Measurements from ENCODE around the gene RIPPLY2.
"Not testable (repeated sequence)": the region's sequence is repeated elsewhere in the genome, so short reads cannot be mapped to it uniquely, and the experiment has no call there.

RIPPLY2 gene

DNA sequence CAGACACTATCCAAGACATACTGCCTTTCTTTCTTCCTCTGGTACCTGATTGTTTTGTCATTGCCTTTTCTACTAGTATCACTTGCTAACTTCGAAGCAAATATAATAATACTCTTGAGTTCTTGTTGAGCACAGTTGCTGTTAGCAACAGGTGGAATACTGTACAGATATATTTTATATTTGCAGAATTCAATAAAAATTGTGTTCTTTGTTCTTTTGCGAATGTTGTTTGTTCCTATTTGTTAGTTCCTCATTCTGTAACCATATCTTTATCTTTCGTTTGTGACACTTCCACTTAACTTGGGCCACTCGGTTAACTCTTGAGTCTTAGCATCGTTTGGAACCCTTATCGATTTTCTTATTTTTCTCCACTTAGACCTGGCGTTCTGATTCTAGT lies 7.2 kb downstream of the RIPPLY2 start:
- no peak for DNase-seq (ENCODE audit: low read depth)

GRCh38 chr6:83860782-83861495 lies 7.8 kb downstream of the RIPPLY2 start:
- no peak for DNase-seq (ENCODE audit: low read depth)

DNA sequence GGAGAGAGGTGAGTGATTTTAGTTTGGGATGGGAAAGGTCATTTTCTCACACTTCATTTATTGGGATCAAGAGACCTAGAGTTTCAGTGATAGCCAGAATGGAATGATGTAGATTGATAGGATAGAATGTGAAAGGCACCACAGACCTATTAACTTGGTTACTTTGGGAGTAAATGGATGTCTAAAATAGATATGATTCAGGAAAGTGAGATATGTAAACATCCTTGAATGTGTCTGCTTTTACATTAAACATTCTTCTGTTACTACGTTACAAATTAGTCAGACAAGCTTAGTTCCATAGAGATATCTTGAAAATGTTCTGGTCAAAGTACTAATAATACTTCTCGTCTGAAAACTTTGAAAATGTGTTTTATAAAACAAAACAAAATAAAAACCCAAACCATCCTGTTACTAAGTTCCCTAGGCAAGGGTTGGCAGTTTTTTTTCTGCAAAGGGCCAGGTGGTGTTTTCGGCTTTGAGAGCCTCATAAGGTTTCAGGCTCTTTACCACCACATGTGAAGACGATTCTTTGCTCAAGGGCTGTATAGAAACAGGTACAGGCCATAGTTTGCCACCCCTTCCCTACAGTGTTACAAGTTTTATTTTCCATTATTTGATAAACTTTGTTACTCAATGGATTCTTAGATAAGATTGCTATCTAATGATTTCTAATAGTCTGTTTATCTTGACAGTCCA lies 9.8 kb downstream of the RIPPLY2 start:
- DNase-seq (ENCODE audit: low read depth), result no peak

DNA sequence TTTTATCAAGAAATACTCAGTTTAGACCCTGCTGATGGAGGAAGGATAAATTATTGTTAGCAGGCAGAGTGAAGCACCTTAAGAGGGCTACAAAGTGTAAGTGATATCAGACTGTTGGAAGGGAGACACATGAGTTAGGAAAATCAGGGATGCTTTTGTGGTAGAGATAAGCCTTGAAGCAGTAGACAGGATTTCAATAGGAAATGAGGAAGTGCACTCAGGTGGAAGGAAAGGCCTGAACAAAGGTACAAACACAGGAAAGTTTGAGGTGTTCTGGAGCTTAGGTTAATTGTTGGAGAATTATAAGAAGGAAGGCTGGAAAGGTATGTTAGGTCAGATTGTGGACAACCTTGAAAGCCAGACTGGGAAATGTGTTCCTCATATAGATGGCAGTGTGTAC lies 13.9 kb downstream of the RIPPLY2 start:
- DNase-seq (ENCODE audit: low read depth), result no peak

GRCh38 chr6:83867527-83868161 lies 14.5 kb downstream of the RIPPLY2 start:
- DNase-seq (ENCODE audit: low read depth), result peak; percentile 95

GRCh38 chr6:83868639-83869038 lies 15.5 kb downstream of the RIPPLY2 start:
- peak; percentile 40 for DNase-seq (ENCODE audit: low read depth)

GRCh38 chr6:83870649-83871048 lies 17.5 kb downstream of the RIPPLY2 start:
- DNase-seq (ENCODE audit: low read depth), result no peak

- DNase-seq (ENCODE audit: low read depth), result no peak
These were observed 19.4 kb downstream of the RIPPLY2 start for GRCh38 chr6:83872386-83873118.

- DNase-seq (ENCODE audit: low read depth), result no peak
These were observed 20.7 kb downstream of the RIPPLY2 start for GRCh38 chr6:83873869-83874268.

DNA sequence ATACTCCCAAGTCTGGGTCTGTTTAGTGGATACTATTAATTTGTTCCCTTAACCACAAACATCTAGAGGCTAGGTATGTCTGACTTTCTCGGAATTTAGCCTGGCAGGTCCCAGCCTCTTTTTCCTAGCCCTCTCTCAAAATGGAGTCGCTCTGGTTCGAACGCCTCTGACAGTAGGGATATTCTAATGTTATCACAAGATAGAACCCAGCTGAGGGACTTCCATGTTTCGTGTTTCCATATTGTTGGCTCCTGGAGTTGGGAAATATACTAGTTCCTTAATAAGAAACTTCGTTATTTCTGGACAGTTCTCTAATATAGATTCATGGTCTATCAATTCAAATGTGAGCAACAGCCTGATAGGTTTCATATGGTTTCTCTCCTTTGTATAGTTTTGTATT lies 22.7 kb downstream of the RIPPLY2 start:
- DNase-seq (ENCODE audit: low read depth), result no peak

GRCh38 chr6:83878902-83879644 lies 25.9 kb downstream of the RIPPLY2 start:
- DNase-seq (ENCODE audit: low read depth), result no peak

GRCh38 chr6:83879746-83880145 lies 26.6 kb downstream of the RIPPLY2 start:
- peak; percentile 17 for DNase-seq (ENCODE audit: low read depth)

DNA sequence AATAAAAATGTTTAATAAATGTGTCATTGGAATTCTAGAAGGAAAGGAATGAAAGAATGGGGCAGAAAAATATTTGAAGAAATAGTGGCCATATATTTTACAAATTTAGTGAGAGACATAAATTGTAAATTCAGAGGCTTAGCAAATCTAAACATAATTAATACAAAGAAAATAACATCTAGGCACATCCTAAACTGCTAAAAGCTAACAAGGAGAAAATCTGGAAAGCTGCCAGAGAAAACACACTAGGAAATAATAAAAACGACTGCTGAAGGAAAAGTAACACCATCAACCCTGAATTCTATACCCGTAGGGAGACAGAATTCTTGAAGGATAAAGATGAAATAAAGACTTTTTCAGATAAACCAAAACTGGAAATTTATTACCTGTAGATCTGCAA lies 30.1 kb downstream of the RIPPLY2 start:
- no peak for DNase-seq (ENCODE audit: low read depth)

DNA sequence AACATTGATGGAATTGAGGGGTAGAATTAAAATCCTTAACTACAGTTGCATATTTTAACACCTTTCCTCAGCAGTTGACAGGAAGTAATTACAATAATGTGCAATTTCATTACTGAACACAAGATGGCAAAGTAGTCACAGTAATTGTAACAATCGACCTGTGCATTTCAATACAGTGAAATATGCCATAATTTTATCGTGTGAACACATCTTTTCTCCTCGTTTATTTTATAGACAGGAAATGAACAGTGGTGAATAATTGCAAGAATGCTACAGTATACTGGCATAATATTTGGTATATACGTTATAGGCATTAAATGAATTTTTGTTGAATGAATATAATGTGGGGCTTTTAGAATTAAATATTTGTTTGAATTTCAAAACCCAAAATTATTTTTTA lies 31.4 kb downstream of the RIPPLY2 start:
- DNase-seq (ENCODE audit: low read depth), result no peak

DNA sequence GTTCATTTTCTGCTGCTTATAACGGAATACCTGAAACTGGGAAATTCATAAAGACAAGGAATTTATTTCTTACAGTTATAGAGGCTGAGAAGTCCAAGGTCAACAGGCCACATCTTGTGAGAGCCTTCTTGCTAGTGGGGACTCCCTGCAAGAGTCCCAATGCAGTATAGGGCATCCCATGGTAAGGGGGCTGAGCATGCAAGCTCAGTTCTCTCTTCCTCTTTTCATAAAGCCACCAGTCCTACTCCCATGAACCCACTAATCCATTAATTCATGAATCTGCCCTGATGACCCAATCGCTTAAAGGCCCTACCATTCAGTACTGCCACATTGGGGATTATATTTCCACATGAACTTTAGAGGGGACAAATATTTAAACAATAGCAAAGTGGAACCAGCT lies 32.8 kb downstream of the RIPPLY2 start:
- no peak for DNase-seq (ENCODE audit: low read depth)

- no peak for DNase-seq (ENCODE audit: low read depth)
These were observed 36.5 kb downstream of the RIPPLY2 start for GRCh38 chr6:83889621-83890020.

DNA sequence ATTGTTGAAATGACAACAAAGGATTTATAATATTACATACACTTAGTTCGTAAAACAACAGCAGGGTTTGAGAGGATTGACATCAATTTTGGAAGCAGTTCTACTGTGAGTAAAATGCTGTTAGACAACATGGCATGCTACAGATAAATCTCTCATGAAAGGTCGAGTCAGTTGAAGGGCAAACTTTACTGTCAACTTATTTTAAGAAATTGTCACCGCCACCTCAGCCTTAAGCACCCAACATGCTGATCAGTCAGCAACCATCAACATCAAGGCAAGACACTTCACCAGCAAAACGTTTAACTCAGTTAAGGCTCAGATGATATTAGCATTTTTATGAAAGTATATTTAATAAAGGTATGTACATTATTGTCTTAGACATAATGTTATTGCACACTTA lies 37.4 kb downstream of the RIPPLY2 start:
- no peak for DNase-seq (ENCODE audit: low read depth)

- DNase-seq (ENCODE audit: low read depth), result no peak
These were observed 38.4 kb downstream of the RIPPLY2 start for GRCh38 chr6:83891586-83891985.

- DNase-seq (ENCODE audit: low read depth), result no peak
These were observed 39.9 kb downstream of the RIPPLY2 start for GRCh38 chr6:83893024-83893423.

- not testable (repeated sequence) for DNase-seq (ENCODE audit: low read depth)
These were observed 43.9 kb downstream of the RIPPLY2 start for GRCh38 chr6:83897094-83897493.

DNA sequence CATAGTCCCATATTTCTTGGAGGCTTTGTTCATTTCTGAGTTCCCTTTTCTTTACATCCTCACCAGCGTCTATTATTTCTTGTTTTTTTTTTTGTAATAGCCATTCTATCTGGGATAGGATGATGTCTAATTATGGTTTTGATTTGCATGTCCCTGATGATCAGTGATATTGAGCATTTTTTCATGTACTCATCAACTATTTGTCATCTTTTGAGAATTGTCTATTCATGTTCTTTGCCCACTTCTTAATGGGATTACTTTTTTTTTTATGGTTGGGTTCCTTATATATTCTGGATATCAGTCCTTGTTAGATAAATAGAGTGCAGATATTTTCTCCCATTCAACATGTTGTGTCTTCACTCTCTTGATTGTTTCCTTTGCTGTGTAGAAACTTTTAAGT lies 48.5 kb downstream of the RIPPLY2 start:
- DNase-seq (ENCODE audit: low read depth), result no peak

DNA sequence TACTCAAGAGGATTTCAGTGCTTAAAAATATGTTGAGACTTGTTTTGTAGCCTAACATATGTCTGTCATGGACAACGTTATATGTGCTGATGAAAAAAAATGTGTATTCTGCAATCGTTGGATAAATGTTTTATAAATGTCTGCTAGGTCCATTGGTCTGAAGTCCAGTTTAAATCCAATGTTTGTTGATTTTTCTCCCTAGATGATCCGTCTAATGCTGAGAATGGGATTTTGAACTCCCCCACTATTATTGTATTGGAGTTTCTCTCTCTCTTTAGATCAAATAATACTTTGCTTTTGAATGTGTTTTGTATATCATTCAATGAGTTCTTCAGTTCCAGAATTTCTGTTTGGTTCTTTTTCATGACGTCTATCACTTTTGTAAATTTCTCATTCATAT lies 51.2 kb downstream of the RIPPLY2 start:
- DNase-seq (ENCODE audit: low read depth), result no peak
